ENCODE measurements around the gene TUFT1.

TUFT1 gene

GRCh38 chr1:151504759-151505158 is 35.4 kb upstream of the TUFT1 start:
- in situ Hi-C loops (cut with HindIII; ENCODE audit: low sequenced_read_pairs), result no loop called here
- no peak overlapping the region for H3K4me3 ChIP-seq (ENCODE audit: low read depth, low read length)
- no peak for DNase-seq (ENCODE audit: low read depth)
- no peak for TF ChIP-seq CTCF (IDR thresholded peaks at IDR 0.05; ENCODE audit: low read depth, low read length, missing control alignments)

DNA sequence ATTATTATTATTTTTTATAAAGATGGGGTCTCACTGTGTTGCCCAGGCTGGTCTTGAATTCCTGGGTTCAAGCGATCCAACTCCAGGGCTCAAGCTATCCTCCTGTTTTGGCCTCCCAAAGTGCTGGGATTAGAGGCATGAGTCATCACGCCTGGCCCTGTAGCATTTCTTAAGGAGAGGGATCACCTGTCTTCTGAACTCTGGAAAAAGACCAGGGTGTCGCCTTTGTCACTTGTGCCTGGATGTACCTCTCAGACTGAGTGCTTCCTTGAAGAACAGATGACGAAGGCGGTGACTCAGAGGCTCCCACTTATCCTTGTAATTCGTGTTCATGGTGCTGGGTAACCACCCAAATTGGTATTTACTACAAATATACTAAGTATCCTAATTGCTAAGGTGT is 31.3 kb upstream of the TUFT1 start:
- in situ Hi-C loops (cut with HindIII; ENCODE audit: low sequenced_read_pairs), result no loop called here
- no peak for DNase-seq (ENCODE audit: low read depth)
- no peak for TF ChIP-seq CTCF (IDR thresholded peaks at IDR 0.05; ENCODE audit: low read depth, low read length, missing control alignments)
- no peak overlapping the region for H3K4me3 ChIP-seq (ENCODE audit: low read depth, low read length)

GRCh38 chr1:151509350-151510019 is 30.6 kb upstream of the TUFT1 start:
- DNase-seq (ENCODE audit: low read depth), result no peak
- in situ Hi-C loops (cut with HindIII; ENCODE audit: low sequenced_read_pairs), result no loop called here

GRCh38 chr1:151510020-151510405 is 30.1 kb upstream of the TUFT1 start:
- in situ Hi-C loops (cut with HindIII; ENCODE audit: low sequenced_read_pairs), result no loop called here
- H3K4me3 ChIP-seq (ENCODE audit: low read depth, low read length), result no peak overlapping the region
- TF ChIP-seq CTCF (IDR thresholded peaks at IDR 0.05; ENCODE audit: low read depth, low read length, missing control alignments), result no peak
- DNase-seq (ENCODE audit: low read depth), result no peak

More at GRCh38 chr1:151509350-151510019, 30.6 kb upstream of the TUFT1 start:
- no peak overlapping the region for H3K4me3 ChIP-seq (ENCODE audit: low read depth, low read length)
- no peak for TF ChIP-seq CTCF (IDR thresholded peaks at IDR 0.05; ENCODE audit: low read depth, low read length, missing control alignments)

- TF ChIP-seq CTCF (IDR thresholded peaks at IDR 0.05; ENCODE audit: low read depth, low read length, missing control alignments), result no peak
- H3K4me3 ChIP-seq (ENCODE audit: low read depth, low read length), result peak overlapping the region; percentile 55
- DNase-seq (ENCODE audit: low read depth), result no peak
- in situ Hi-C loops (cut with HindIII; ENCODE audit: low sequenced_read_pairs), result no loop called here
Observed at GRCh38 chr1:151510614-151510956, 29.5 kb upstream of the TUFT1 start.

DNA sequence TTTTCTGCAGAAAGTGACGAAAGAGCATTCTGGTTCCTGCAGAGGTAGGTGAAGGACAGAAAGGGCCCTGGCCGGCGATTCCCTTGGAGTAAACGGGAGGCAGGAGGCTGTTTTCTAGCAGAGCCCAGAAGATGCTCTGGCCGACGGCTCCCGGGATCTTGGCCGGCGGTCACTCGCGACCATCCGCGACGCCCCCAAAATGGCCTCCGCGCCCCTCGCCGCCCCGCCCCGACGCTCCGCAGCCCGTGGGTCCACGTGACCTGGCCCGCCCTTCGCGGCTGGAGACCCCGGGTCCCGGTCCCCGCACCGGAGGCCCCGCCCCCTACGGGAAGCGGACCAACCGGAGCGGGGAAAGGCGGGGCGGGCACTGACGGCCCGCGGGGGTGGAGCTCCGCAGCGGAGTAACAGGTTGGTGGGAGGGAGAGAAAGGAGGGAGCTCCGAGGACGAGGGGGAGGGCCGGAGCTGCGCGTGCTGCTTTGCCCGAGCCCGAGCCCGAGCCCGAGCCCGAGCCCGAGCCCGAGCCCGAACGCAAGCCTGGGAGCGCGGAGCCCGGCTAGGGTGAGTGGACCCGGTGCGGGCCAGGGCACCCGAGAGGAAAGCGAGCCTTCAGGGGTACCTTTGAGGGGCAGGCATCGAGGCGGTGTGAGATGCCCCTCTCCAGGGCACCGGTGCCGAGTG is 29.0 kb upstream of the TUFT1 start, which contains the start of gene CGN:
Gene CGN (plus strand): TSS at position 431 of the 679 bp plus-strand sequence. CDS start 7,133 bp downstream, outside the sequence.
- peak; percentile 45 for DNase-seq (ENCODE audit: low read depth)
- peak within 1 kb of the TSS; percentile 55 for H3K4me3 ChIP-seq (ENCODE audit: low read depth, low read length)
- in situ Hi-C loops (cut with HindIII; ENCODE audit: low sequenced_read_pairs), result no loop called here
- no peak for TF ChIP-seq CTCF (IDR thresholded peaks at IDR 0.05; ENCODE audit: low read depth, low read length, missing control alignments)
